Hippocampal formation (tissue), 2 donors: ENCODE results near the gene TAF9B.
"Not testable (repeated sequence)": the region's sequence is repeated elsewhere in the genome, so short reads cannot be mapped to it uniquely, and the experiment has no call there.

Experiments used
- DNase-seq, 2 donors: peaks; one replicate each; lab custom pipeline; 2025; lab: John Stamatoyannopoulos, UW

The TAF9B gene

DNA sequence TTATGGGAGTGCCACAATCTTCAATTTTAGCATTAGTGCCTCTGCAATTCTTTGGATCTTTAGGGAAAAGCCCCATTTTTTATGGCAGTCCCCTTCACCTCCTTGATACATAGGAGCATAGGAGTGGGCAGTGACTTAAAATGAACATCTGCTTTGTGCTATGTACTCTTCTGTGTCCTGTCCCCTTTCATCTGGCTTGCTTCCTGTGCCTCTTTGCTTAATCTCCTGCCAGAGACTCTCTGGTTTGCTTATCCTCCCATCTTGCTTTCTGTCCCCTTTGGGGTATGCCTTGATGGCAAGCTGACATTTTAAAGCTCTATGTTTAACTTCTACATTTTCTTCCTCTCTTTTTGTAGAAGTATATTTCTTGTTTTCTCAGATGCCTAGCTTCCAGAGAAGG, 23.1 kb downstream of the TAF9B start:
- no peak for DNase-seq

DNA sequence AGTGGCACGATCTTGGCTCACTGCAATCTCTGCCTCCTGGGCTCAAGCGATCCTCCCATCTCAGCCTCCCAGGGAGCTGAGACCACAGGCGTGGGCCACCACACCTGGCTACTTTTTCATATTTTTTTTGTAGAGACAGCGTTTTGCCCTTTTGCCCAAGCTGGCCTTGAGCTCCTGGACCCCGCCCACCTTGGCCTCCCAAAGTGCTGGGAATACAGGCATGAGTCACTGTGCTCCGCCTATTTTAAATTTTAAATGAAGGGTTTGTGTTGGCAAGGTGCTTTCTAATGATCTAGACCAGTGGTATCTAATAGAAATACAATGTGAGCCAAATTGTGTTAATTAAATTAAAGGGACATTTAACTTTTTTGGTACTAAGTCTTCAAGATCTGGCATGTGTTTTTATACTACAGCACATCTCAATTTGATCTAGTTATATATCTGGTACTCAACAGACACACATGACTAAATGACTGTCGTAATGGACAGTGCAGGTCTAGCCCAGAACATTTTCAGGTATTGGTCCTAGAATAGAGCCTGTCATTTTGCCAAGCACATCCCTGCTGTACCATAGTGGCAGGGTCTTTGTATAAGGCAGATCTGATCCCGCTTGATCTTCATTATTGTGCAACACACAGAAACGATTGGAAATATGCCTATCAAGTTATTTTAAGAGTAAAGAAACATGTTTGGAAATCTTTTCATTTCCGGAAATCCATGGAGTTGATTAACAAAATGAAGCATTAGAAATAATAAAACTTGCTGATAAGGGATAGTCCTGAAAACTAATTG, 28.1 kb downstream of the TAF9B start:
- DNase-seq, result no peak

DNA sequence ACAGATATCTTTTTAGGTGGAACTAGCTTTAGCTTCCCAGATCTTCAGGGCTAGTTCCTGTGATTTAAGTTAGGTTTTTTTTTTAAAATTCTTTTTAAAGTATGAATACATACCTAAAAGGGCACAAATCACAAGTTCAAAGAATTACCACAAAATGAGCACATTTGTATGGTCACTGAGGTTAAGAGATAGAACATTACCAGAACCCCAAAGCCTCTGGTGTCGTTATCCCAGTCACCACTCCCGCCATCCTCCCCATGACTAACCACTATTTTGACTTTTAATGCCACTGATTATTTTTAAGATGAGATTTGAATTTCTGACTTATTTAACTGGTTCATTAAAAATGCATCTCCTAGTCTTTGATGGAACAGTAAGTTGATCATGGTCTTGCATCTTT, 30.0 kb downstream of the TAF9B start:
- no peak for DNase-seq

DNA sequence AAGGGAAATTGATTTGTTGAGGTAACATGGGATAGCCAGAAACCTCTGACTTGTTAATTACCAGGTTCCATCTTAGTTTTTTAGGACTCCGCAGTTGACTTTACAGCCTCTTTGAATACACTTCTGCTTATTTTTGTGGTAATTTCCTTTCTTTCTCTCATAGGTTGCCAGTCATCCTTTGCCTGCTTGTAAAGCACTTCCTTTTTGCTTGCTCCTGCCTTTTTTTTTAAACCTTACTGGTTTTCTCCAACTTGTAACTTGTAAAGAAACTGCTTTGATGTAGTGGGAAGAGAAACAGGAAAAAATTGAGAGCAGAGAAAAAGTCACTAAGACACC, 32.8 kb downstream of the TAF9B start:
- no peak for DNase-seq

DNA sequence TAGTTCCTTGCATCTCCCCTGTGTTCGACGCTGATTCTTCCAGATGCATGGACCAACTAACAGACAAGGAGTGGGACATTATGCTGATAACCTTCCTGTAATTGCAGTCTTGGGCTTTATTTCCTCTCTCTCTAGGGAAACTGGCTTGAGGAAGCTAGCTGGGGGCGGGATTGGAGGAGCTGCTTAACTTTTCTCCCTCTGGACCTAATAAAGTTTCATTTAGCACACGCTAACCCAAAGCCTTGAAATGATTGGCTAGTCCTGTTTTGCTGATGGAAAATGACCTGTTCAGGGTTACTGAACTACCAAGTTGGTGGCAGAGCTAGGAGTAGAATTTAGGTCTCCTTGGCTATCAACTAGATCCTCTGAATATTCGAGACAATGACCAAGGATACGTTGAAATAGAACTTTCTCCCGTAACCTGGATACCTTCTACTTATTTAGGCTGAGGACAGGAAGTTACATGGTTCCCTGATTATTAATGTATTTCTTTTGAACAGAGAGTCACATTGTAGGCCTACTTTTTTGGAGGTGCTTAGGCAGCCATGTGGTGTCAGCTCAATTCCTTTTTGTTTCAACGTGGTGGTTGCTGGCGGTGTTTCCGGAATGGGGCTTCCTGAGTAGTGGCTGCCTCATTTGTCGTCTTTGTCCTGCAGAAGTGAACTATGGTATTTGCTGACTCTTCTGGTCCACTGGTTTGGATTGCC, 33.4 kb downstream of the TAF9B start:
- no peak for DNase-seq

DNA sequence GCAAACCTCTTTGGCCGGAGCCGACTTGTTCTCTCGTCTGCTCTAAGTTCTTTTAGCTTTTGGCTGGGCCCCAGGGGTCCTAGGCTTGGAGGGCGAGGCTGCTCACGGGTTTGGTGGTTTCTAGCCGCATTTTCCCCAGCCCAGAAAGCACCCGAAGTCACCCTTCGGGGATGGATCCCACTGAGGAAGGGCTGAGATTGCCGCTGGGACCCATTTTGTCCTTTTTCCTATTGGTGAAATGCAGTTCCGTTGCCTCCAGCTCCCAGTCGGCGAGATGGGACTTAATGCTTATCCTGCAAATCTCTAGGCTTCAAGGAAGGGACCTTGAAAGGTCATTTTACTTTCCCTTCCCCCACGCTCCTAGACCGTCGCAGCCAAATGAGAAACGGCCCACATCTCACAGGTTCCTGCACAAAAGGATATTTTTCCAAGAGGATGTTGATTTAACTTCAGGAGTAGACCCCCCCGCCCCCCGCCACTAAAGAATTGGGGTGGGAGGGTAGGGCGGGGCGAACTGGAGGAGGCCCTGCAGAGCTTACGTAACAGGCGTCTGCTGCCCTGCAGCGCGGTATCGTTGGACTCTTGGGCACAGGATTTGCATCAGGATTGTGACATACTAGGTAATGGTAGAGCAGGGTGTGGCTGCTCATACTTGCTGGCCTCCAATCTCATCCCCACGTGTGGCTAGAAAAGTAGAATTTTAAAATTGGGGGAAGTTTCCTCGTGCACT, 34.8 kb downstream of the TAF9B start:
- DNase-seq, result no peak

DNA sequence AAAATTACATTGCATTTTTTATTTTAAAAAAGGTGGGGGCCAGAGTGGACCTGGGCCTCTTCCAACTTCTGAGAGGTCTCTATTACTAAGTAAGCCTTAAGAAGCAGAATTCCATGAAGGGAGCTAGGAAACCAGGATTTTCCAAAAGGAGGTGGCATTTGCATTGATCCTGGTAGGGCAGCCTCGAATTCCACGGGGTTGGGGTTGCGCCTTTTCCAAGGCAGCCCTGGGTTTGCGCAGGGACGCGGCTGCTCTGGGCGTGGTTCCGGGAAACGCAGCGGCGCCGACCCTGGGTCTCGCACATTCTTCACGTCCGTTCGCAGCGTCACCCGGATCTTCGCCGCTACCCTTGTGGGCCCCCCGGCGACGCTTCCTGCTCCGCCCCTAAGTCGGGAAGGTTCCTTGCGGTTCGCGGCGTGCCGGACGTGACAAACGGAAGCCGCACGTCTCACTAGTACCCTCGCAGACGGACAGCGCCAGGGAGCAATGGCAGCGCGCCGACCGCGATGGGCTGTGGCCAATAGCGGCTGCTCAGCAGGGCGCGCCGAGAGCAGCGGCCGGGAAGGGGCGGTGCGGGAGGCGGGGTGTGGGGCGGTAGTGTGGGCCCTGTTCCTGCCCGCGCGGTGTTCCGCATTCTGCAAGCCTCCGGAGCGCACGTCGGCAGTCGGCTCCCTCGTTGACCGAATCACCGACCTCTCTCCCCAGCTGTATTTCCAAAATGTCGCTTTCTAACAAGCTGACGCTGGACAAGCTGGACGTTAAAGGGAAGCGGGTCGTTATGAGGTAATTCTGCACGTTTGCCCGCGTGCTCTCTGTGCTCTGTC, 35.6 kb downstream of the TAF9B start, which contains the start of gene PGK1:
Gene PGK1, plus strand, starts transcription at position 626 of the 824 bp plus-strand sequence. Its CDS starts 93 bp downstream, at position 719.
- peak; percentile 81 to 93 for DNase-seq

DNA sequence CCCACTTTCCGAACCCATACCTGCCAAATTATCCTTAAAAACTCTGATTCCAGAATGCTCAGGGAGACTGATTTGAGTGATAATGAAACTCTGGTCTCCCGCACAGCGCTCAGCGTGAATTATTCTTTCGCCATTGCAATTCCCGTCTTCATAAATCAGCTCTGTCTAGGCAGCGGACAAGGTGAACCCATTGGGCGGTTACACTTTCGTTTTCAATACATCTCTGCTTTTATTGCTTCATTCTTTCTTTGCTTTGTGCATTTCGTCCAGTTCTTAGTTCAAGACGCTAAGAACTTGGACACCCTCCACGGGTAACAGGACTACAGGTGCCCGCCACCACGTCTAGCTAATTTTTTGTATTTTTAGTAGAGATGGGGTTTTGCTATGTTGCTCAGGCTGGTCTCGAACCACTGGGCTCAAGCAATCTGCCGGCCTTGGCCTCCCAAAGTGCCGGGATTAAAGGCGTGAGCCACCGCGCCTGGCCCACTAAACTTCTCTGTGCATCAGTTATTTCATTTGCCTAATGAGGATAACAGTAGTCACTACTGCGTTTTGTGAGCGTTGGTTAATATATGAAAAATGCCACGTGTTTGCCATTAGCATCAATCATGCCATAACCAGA, 36.3 kb downstream of the TAF9B start:
- DNase-seq, result no peak

DNA sequence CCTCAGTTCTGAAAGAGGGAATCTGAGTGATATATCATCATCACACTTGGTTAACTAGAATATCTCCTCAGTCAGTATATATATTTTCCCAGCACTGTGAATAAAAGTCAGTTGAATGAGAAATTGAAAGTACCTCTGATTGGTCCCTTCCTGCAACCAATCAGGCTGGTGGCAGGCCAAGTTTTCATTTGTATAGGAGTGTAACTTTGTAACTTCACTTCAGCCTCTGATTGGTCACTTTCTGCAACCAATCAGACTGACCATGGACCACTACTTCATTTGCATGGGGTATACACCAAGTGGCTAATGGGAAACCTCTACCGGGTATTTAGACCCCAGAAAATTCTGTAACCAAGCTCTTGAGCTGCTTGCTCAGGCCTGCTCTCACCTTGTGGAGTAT, 37.4 kb downstream of the TAF9B start:
- no peak for DNase-seq

DNA sequence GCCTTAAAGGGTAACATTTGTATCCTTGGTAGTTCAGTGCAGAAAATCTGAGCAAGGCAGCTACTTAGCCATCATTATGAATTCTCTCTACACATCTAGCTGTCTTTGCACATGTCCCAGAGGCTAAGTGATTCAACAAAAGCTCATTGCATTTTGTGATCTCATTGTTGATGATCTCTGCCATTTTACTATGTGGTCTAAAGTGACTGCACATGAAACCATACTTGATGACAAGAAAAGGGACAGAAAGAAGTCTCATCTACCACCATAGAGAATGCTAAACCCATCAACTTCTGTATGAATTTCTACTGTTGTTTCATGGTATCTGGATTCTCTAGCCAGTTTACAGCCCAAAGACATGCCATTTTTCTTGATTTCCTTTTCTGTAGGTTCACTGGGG, 41.3 kb downstream of the TAF9B start:
- DNase-seq, result no peak

DNA sequence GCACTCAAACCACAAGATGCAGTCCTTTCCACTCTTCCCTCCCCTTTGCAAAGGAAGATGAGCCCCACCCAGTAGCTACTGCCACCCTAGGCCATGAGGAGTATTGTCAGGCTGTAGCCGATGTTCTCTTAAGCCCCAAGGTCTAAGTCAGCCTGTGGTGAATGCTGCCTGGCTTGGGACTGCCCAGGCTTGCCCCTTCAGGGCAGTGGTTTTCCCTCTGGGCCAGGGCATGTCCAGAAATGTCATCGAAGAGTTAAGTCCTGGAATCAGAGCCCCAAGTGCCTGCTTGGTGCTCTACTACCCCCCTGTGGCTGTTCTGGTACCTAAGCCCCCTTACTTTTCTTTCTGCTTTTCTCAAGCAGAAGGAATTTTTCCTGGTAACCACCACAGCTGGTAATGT, 47.2 kb downstream of the TAF9B start:
- no peak for DNase-seq

DNA sequence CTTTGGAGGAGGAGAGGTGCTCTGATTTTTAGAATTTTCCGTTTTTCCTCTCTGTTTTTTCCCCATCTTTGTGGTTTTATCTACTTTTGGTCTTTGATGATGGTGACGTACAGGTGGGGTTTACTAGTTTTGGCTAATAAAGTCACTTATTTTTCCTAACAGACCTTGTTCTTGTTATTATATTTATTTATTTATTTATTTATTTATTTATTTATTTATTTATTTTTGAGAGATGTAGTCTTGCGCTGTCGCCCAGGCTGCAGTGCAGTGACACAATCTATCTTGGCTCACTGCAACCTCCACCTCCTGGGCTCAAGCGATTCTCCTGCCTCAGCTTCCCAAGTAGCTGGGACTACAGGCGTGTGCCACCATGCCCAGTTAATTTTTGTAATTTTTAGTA, 58.0 kb downstream of the TAF9B start:
- DNase-seq, result not testable (repeated sequence)
